Uterus (tissue), 4 donors: ENCODE measurements around the gene ITIH4. TPM values are rescaled to one million over a fixed set of nuclear protein-coding genes. Genes with fewer than 3 reads are reported as not detected.

Source experiments
- DNase-seq, 2 donors: peaks; one replicate each; pipeline ENCODE4 v3.0.0-alpha.2; 2019 to 2020
- H3K27ac ChIP-seq, 2 donors: fragments of 200-600 bp; sonication (generic); 1 replicate in 1 of 2; 2 replicates in 1 of 2; pipeline ENCODE4 v1.5.1; 2016 to 2018
- H3K27me3 ChIP-seq, 2 donors: fragments of 200-600 bp; sonication (generic); one replicate each; pipeline ENCODE4 v1.5.1; 2018 to 2019; ENCODE audit warnings: control low read depth in 1 of 2
- H3K36me3 ChIP-seq, 2 donors: fragments of 200-600 bp; sonication (generic); one replicate each; pipeline ENCODE4 v1.5.1; 2019; ENCODE audit warnings: control low read depth in 1 of 2
- H3K4me1 ChIP-seq, 2 donors: fragments of 200-600 bp; sonication (generic); one replicate each; pipeline ENCODE4 v1.5.1; 2018 to 2019; ENCODE audit warnings: control low read depth in 1 of 2
- H3K4me3 ChIP-seq, 2 donors: fragments of 200-600 bp; sonication (generic); 1 replicate in 1 of 2; 2 replicates in 1 of 2; pipeline ENCODE4 v1.5.1; 2018 to 2019; ENCODE audit warnings: mild to moderate bottlenecking in 1 of 2
- H3K9me3 ChIP-seq, 2 donors: fragments of 200-600 bp; sonication (generic); one replicate each; pipeline ENCODE4 v1.5.1; 2019; ENCODE audit warnings: control low read depth in 1 of 2
- POLR2A ChIP-seq, 2 donors: fragments of 450-650 bp; IDR thresholded peaks; one replicate each; pipeline ENCODE4 v1.6.1; 2016; ENCODE audit warnings: antibody characterized with exemption in 2 of 2, mild to moderate bottlenecking in 1 of 2, moderate library complexity in 1 of 2
- intact Hi-C: fragments of 100-400 bp; cut with DNase I; formaldehyde crosslinking; loops from one replicate; pipeline ENCODE4 v1.15.1; 2023; ENCODE audit warnings: low total_unique reads
- total RNA-seq, 4 donors: library from RNA; depleted of rRNA in 3 of 4; stranded (reverse); fragments of >200 nt in 3 of 4; gene quantifications; one replicate each; pipeline versions ENCODE4 v1.1.0 to v1.2.4, GENCODE V29; 2014 to 2023
- TF ChIP-seq, protein P1 (sequence below), 4 experiments: fragments of 200-600 bp in 2 of 4; fragments of 450-650 bp in 2 of 4; sonication (generic) in 2 of 4; IDR thresholded peaks; one replicate each; pipeline ENCODE4 v1.5.1; 2016 to 2019; ENCODE audit warnings: antibody characterized with exemption in 4 of 4, mild to moderate bottlenecking in 2 of 4, moderate library complexity in 1 of 4
- donor health status: DM: yes; HTN: yes; CAD: no.

Gene ITIH4
- total RNA-seq, 4 donors from 2014 or later = 0.26 to 8.7 (median 6.9) TPM

DNA sequence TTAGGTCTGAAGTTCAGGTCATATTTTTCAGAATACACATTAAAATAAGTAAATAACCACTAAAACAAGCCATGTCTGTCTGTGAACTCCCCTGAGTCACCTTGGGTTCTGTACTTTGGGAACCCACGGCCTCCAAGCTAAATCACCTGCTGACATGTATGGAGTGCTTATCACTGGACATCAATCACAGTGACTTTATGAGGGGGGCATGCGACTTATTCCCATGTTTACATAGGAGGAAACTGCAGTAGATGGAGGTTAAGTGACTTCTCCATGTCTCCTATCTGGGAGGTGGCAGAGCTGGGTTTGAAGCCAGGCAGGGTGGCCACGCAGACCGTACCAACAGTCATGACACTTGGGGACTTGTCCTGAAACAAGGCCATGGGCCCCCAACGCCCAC lies 8.1 kb downstream of the ITIH4 start:
- no peak for DNase-seq
- intact Hi-C loops = no loop called here
- TF ChIP-seq, protein P1, sequence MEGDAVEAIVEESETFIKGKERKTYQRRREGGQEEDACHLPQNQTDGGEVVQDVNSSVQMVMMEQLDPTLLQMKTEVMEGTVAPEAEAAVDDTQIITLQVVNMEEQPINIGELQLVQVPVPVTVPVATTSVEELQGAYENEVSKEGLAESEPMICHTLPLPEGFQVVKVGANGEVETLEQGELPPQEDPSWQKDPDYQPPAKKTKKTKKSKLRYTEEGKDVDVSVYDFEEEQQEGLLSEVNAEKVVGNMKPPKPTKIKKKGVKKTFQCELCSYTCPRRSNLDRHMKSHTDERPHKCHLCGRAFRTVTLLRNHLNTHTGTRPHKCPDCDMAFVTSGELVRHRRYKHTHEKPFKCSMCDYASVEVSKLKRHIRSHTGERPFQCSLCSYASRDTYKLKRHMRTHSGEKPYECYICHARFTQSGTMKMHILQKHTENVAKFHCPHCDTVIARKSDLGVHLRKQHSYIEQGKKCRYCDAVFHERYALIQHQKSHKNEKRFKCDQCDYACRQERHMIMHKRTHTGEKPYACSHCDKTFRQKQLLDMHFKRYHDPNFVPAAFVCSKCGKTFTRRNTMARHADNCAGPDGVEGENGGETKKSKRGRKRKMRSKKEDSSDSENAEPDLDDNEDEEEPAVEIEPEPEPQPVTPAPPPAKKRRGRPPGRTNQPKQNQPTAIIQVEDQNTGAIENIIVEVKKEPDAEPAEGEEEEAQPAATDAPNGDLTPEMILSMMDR (IDR thresholded peaks at IDR 0.05) = no peak
- TF ChIP-seq POLR2A (IDR thresholded peaks at IDR 0.05) = no peak
- Histone ChIP-seq H3K9me3 (no peaks in the 10 kb centered on the region), H3K4me1 (no peaks in the 10 kb centered on the region), H3K27me3 (no peaks in the 10 kb centered on the region), H3K4me3 (no peak overlapping the region), H3K27ac (no peak overlapping the region), H3K36me3 (no peaks in the 10 kb centered on the region)

DNA sequence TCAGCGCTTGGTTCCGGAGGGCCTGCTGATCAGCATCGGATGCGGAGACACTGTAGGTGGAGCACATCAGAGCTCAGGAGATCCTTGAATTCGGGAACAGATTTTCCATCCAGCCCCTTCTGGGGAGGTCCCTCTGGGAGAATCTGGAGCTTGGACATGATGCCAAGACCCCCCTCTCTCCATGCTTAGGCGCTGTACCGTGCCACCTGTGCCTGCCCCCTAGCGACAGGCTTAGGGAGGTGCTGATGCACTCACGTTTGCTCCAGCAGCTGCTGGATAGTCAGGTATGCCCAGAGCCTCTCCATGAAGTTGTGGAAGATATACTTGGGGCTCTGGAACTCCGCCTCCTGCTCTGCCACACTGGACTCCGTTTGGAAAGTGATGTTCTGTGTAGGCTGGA lies 9.7 kb downstream of the ITIH4 start:
- intact Hi-C loops = no loop called here
- TF ChIP-seq, protein P1 (IDR thresholded peaks at IDR 0.05) = peak in 1 of 4 experiments; percentile 5
- no peak for TF ChIP-seq POLR2A (IDR thresholded peaks at IDR 0.05)
- Histone ChIP-seq H3K27ac (no peak overlapping the region), H3K27me3 (no peaks in the 10 kb centered on the region), H3K9me3 (no peaks in the 10 kb centered on the region), H3K4me1 (no peaks in the 10 kb centered on the region), H3K36me3 (no peaks in the 10 kb centered on the region), H3K4me3 (no peak overlapping the region)
- DNase-seq = no peak

DNA sequence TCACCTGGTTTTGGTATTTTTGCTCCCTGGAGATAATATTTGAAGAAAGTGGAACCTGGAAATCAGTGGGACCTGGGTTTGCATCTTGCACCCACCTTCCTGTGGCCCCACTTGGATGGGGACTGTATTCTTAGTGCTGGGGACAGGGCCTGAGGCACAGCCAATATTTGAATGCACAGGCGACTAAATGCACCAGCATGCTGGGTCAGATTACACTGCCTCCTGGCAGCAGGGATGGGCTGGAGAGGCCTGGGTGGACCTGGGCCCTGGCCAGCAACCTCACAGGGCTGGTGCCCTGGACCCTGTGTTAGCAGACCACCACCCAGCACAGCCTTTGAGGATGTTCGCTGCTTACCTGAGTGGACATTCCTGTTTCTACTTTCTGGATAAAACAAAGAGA lies 10.5 kb downstream of the ITIH4 start:
- Histone ChIP-seq H3K9me3 (no peaks in the 10 kb centered on the region), H3K36me3 (no peaks in the 10 kb centered on the region), H3K27ac (no peak overlapping the region), H3K27me3 (no peaks in the 10 kb centered on the region), H3K4me1 (no peaks in the 10 kb centered on the region), H3K4me3 (no peak overlapping the region)
- TF ChIP-seq, protein P1 (IDR thresholded peaks at IDR 0.05) = no peak
- TF ChIP-seq POLR2A (IDR thresholded peaks at IDR 0.05) = no peak
- intact Hi-C loops = no loop called here
- no peak for DNase-seq

DNA sequence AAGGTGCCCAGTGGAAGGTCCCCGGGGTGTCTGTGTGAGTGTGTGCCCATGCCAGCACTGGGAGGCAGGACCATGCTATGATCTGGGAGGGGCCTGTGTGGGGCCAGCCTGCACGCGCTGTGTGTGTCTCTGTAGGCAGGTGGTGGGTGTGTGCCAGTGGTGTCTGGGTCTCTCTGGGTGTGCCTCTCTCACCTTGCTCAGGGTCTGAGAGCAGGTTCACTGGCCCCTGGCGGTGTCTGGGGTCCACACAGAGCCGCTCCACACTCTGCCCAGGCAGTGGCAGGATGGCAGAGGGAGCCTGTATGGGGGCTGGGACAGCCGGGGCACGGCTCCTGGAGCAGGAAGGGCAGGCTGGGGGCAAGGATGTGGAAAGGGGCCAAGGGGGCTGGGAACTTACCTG lies 12.6 kb downstream of the ITIH4 start:
- TF ChIP-seq, protein P1 (IDR thresholded peaks at IDR 0.05) = no peak
- intact Hi-C loops = no loop called here
- Histone ChIP-seq H3K4me3 (no peak overlapping the region), H3K4me1 (no peaks in the 10 kb centered on the region), H3K27me3 (no peaks in the 10 kb centered on the region), H3K27ac (no peak overlapping the region), H3K9me3 (no peaks in the 10 kb centered on the region), H3K36me3 (no peaks in the 10 kb centered on the region)
- no peak for DNase-seq

DNA sequence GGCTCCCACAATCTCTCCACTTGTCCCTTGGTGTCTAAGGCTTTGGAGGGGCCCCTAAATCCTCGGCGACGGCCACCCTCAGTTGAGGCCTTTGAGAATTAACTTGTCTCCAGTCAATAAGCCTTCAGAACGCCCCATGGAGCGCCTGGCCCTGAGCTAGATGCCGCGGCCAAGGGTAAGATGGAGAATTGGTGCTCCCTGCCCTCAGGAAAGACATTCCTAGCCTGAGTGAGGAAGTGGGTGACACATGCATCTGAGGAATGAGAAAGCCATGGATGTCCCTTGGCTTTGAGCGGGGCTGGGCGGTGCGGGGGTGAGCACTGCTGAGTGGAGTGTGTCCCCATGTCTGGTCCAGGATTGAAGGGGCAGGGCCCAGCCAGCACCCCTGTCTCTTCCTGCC lies 13.3 kb downstream of the ITIH4 start:
- Histone ChIP-seq H3K27ac (no peak overlapping the region), H3K4me3 (no peak overlapping the region), H3K36me3 (no peaks in the 10 kb centered on the region), H3K9me3 (no peaks in the 10 kb centered on the region), H3K27me3 (no peaks in the 10 kb centered on the region), H3K4me1 (no peaks in the 10 kb centered on the region)
- TF ChIP-seq POLR2A (IDR thresholded peaks at IDR 0.05) = no peak
- TF ChIP-seq, protein P1 (IDR thresholded peaks at IDR 0.05) = no peak
- DNase-seq = no peak
- intact Hi-C loops = no loop called here
